GM18870 (cell line): ENCODE measurements around the gene SMNDC1.
A peak's percentile ranks its signal among the peaks of the same experiment; 100 is the strongest.
"Not testable (repeated sequence)": the region's sequence is repeated elsewhere in the genome, so short reads cannot be mapped to it uniquely, and the experiment has no call there.

Experiments used
- ATAC-seq: cut with Tn5 transposase; IDR thresholded peaks from one replicate; pipeline ENCODE4 v1.9.1; 2021; ENCODE audit warnings: moderate library complexity; ENCODE audit not compliant: unreplicated experiment

The SMNDC1 gene

DNA sequence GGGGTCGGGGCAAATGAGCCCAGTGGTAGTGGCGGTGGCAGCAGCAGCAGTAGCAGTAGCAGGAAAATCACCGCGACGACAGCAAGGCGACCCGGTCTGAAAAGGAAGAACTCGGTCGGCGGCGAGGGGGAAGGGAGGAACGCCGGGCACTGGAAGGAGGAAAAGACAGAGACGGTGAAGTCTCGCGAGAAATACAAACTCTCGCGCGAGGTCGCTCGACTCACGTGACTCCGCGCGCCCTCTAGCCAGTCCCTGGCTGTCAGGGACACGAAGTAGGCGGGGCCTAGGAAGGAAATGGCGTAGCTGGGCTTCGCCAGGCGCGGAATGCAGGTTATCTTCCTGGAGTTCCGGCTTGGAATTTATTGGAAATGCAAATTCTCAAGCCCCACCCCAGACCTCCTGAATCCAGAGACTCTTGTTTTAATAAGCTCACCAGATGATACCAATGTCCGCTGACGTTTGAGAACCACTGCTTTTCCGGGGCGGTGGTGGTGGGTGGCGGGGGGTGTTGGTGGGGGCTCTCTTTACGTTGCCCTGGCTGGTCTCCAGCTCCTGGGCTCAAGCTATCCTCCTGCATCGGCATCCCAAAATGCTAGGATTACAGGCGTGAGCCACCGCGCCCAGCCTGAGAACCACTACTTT is at the start of gene SMNDC1:
SMNDC1 (minus strand) TSS at position 141 of the 642 bp plus-strand sequence. CDS start 1,333 bp downstream, outside the sequence.
- ATAC-seq: peak; percentile 92

DNA sequence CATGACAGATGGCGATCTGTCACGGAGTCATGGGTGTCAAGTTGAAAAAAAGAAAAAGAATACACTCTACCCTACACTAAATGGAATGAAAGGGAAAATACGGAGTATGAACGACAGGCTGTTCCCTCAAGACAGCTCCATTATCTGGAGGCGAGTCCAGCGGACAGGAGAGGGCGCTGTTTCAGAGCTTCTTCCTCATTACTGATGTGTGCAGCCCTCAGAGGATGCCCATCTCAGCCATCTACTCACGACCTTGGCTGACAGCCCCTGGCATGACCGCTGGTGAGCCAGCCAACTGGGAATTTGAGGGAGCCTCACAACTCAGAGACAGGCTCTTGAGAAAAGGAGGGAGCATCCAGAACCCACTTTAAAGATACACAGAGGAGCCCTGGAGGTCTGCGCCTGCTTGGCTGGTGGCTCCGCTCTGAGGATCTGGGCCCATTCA is 49.6 kb upstream of the SMNDC1 start:
- ATAC-seq: no peak

DNA sequence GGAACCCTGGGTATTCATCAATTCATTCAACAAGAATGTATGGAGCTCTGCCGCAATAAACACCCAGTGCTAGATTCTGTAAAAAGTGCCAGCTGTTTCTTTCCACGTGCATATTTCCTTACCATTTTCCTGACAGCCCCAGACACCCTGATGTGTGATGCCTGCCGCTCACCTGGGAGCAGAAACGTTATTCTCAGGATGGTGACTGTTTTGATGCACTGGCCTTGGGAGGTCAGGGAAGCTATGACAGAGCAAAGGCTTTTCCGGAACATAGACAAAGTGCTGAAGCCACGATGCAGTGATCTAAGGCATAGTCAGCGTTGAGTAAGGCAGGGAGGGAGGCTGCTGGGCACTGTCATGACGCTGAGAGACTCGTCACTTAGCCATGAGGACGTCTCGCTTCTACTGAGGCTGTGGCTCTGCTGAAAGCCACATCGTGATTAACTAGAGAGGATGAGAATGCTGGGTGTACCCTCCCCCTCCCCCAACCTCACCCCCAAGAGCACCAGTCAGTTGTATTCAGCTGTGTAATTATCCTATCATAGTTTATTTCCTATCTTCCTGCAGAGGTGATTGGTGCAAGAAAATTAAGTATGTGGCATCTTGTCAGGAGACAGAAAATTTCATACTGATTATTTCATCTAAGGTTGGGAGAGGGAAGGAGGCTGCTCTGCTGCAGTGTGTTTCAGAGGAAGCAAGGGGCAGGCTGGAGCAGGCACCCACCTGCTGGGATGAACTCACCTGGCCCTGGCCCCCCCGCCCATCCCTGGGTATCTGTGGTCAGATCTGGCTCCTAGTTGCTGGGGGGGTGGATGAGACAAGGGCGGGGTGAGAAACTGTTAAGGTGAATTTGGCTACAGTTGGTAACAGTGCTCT is 48.8 kb upstream of the SMNDC1 start:
- ATAC-seq: no peak

DNA sequence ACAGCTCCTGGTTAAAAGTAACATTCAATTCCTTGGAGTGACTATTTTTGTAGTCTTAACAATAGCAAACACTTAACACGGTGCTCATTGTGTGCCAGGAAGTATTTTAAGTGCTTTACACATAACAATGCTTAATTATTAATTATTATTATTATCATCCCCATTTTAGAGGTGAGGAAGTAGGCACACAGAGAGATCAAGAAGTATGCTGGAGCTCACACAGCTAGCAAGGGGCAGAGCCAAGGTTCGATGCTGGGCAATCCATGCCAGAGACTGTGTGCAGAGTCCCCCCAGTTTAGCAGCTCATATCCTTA is 48.2 kb upstream of the SMNDC1 start:
- no peak for ATAC-seq

DNA sequence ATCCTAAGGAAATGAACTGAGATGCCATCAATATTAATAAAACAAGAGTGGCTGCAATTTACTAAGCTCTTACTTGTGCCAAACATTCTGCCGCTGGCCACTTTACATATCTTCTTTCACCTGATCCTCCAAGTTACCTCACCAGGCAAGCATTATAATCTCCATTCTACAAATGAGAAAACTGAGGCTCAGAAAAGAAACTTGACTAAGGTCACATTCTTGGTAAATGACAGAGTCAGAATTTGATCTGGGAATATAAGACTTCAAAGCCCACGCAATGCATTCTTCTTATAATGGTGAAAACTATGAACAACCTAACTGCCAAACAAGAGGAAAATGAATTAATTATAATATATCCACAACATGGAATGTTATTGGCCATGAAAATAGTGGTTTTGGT is 46.1 kb upstream of the SMNDC1 start:
- ATAC-seq: no peak

DNA sequence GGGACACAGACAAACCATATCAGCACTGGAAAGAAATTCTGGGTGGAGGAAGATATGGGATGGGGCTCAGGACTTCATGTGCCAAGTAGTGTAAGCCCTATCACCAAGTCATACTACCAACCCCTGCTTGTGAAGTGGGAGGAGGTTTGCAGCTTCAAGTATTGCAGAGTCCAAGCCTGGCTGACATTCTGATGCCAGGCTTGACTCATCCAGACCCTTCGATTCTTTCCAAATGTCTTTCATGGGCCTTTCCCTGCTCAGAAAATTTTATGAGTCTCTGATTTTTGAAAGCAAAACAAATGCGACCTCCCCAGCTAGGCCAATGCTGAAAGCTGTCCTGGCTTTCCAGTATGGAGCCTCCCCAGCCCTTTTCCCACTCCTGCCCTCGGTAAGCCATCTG is 45.1 kb upstream of the SMNDC1 start:
- ATAC-seq: no peak

DNA sequence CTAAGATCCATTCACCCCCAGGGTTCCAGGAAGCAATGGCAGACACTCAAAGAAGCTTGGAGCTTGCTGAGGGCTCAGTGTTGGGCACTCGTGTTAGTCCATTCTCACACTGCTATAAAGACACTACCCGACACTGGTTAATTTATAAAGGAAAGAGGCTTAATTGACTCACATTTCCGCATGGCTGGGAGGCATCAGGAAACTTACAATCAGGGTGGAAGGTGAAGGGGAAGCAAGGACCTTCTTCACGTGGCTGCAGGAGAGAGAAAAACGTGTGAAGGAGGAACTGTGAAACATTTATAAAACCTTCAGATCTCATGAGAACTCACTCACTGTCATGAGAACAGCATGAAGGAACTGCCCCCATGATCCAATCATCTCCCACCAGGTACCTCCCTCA is 44.7 kb upstream of the SMNDC1 start:
- ATAC-seq: no peak

DNA sequence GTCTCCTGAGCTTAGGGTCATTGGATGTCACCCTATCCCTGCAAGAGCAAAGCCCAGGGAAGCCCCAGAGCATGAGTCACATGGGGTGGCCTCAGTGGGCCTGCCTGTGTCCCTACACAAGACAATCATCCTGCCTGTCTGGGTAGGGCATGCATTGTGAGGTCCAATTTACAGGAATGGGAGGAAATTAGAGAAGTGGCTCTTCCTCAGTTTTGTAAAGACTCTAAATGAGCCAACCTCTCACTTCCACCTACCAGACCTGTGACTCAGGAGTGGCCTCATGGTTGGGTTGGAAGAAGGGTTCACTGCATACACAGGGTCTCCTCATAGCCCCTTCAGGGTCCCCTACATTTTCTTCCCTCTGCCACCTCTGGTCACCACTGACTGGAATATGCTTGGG is 43.6 kb upstream of the SMNDC1 start:
- no peak for ATAC-seq

DNA sequence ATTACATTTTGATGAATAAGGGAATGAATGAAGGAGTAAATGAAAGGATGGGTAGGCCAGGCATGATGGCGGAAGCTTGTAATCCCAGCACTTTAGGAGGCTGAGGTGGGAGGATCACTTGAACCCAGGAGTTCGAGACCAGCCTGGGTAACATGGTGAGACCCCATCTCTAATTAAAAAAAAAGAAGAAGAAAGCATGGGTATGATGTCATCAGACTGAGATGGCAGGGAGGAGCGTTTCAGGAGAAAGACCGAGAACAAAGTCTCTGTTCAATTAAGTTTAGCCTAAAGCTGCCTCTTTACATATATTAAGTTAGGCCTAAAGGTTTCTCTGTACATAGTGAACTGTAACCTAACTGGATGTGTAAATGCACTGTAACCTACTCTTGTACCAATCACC is 42.2 kb upstream of the SMNDC1 start:
- ATAC-seq: no peak

DNA sequence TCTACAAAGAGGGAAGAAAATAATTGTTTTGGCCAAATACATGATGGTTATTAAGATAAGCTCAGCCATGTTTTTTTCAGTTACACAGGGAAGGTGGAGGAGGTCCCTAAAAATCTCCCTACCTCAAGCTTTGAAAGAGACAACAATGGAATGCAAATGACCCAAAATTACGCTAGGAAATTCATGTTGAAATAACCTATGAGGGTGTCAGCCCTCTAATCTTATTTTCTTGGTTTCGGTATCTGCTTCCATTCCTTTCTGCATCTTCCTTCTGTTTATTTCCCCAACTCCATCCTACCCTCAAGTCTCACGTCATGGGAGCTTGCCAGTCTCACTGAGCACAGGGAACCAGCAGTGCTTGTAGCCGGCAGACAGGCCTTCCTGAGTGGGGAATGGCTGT is 40.6 kb upstream of the SMNDC1 start:
- ATAC-seq: no peak

DNA sequence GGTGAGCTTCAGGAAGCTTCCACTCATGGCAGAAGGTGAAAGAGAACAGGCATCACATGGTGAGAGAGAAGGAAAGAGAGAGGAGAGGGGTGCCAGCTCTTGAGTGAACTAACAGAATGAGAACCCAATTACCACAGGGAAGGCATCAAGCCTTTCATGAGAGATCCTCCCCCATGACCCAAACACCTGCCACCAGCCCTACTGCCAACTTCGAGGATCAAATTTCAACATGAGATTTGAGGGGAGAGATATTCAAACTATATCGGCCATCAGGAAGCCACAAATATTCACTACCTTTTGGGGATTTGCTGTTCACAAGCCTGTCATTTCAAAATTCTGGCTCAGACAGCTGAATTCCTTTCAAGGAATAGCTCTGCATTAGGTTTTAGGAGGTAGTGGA is 39.9 kb upstream of the SMNDC1 start:
- ATAC-seq: no peak

DNA sequence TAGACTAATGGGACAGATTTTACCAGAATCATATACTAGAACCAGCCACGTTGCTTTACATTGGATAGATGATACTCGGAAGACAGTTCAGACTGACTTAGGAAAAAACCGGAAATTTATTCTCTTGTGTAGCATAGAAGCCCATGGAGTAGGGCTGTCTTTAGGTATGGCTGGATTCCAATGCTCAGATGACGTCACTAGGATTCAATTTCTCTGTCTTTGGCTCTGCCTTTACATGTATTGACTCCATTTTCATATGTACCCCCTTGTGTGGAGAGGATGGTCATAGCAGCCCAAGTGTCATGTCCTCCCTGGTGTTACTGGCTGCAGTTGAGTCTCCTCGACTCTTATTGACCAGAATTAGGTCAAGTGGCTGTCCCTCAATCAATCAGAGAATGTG is 39.2 kb upstream of the SMNDC1 start:
- no peak for ATAC-seq

DNA sequence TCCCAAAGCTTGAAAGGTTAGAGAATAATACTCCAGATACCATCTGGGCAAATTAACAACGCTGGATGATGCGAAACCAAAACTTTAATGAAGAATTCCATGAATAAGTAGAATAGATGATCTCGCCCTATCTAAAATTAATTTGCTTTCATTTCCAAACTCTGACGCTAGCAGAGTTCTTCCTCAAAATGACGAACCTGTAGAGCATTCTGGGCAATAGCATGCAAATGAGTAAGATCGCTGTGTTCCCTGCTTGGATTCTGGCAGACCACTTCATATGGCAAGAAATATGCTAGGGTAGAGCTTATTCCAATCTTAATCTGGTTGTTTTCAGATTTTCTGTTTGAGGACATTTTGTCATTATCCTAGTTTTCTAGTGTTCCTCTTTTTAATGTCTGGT is 36.1 kb upstream of the SMNDC1 start:
- ATAC-seq: no peak

DNA sequence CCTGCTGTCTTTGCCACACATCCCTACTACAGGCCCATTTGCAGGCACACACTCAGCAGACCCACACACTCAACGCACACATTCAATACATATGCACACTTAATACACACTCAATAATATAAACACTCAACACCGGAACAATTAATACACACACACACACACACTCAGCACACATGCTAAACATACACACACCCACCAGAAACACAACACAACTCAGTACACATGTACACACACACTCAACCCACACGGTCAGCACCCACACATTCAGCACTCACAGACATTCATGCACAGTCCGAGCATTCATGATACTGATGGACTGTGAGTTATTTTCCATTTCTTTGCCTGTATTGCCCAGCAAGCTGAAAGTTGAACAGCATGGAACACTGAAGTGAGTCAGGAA is 35.4 kb upstream of the SMNDC1 start:
- no peak for ATAC-seq

DNA sequence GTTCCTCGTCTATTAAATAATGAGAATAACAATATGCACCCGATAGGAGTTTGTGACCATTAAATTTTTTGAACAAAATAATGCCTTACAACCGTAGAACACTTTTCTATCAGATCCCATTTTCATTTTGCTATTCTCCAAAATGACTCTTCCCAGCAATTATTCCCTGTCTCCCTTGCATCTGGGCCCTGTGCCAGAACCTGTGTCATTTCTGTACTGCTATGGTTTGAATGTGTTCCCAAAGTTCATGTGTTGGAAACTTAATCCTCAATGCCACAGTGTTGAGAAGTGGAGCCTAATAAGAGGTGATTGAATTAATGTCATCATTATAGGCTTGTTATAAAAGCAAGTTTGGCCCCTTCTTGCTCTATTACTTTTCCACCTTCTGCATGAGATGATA is 33.2 kb upstream of the SMNDC1 start:
- ATAC-seq: no peak

DNA sequence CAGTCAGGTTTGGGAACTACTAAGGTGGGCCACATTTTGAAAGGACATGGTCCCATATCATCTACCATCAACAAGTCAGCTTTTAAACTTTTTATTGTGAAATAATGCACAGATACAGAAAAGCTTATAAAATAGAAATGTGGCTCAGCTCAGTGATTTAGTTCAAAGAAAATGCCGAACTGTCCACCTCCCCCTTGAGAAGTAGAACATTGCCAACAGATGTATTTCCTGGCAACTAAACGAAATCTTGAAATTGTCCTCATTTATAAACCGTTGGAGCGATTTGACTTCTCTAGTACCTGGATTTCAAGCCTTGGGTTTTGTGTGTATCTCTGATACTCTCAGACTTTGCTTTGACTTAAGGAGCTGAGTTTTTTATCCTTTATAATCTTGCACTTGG is 32.7 kb upstream of the SMNDC1 start:
- no peak for ATAC-seq

DNA sequence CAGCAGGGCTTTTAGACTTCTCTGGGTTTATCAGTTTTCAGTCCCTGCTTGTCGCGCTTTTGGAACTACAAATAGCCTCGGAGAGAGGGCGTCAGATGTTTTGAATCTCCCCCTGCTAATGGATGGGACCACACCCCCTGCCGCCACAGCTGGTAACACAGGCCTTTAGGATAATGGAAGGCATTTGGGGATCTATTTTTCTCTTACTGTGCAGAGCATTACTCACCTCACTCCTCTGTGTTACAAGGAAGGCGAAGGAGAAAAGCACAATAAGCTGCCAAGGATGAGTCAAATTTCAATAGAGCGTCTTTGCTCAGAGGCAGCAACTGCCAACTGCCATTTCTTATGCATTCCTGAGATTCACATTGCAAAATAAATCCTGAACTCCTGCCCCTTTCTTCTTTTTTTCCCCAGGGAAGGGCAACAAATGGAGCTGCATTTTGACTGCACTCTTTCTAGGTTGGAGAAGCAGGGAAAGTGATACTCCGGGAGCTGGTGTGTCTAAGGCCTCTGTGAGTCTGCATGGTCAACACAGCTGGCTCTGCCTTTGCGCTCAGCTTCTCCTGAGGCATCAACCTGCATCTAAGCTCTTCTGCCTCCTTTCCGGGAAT is 31.5 kb upstream of the SMNDC1 start:
- no peak for ATAC-seq

DNA sequence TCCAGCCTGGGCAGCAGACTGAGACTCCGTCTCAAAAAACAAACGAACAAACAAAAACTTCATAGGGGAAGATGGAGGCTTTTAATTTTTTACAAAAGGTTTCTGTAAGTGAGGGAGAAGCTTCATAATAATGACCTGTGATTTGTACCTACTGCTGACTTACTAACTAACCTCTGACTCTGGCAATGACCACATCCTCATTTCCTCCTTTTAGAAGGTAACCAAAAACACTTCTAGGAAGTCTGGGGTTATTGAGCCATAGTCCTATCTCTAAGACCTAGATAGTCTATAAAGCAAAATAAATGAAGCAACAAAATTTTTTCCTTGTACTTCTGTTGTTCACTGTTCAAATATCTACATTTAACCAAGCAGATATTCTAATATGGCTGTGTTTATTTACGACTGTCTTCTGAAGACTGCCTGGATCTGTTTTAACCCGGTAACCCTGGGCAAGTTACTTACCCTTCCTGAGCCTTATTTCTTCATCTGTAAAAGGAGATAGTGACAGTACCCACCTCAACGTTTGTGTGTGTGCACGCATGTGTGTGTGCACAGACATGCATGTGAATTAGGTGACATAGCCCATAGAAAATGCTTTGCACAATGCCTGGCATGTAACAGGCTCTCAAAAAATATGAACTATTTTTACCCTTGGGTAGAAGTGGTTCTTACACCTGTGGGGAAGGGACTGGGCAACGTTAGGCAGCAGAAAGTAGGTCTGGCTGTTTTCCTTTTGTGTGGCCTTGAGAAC is 30.8 kb upstream of the SMNDC1 start:
- ATAC-seq: no peak

DNA sequence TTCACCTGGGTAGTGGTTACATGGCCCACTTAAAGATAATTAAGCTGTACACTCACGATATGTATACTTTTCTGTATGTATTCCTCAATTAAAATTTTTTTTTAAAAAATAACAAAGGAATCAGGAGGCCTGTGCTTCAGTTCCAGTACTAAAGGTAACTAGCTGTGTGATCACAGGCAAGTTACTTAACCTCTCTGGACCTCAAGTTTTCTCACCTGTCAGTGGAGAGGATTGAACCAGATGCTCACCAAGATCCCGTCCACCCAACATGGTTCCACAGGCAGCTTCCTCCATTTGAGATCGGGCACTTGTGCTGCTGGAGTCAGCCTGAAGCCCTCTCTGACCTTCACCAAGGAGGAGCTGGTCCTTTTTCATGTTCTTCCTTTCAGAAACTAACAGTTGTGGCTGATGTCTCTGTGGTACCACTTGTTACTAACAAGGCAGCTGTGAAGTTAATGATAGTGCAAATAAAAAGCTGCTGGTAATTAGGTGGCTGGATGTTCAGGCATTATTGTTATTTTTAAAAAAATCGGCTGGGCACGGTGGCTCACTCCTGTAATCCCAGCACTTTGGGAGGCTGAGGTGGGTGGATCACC is 29.4 kb upstream of the SMNDC1 start:
- no peak for ATAC-seq

DNA sequence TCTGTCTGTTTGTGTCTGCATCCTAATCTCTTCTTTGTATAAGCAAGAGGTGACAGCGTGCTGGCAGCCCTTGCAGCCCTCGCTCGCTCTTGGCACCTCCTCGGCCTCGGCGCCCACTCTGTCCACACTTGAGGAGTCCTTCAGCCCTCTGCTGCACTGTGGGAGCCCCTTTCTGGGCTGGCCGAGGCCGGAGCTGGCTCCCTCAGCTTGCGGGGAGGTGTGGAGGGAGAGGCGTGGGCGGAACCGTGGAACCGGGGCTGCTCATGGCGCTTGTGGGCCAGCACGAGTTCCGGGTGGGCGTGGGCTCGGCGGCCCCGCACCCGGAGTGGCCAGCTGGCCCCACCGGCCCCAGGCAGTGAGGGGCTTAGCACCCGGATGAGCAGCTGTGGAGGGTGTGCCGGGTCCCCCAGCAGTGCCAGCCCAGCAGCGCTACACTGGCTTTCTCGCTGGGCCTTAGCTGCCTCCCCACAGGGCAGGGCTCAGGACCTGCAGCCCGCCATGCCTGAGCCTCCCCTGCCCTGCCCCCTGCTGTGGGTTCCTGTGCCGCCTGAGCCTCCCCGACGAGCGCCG is 26.6 kb upstream of the SMNDC1 start:
- ATAC-seq: not testable (repeated sequence)

DNA sequence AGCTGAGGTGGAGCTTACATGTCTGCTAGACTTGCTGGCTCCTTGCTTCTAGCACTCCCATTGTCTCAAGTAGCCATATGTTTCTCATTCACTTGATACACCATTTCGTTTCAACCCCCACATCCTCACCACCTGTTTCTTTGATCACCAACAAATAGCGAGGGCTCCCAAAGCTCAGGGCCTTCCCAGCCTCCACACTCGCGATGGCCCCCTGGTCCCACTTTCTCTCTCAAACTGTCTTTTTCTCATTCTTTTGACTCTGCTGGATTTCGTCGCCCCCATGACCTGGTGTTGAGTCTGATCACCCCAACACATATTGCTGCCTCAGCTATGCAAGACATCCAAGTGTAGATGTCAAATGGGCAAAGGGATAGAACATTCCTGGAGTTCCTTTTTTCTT is 26.0 kb upstream of the SMNDC1 start:
- ATAC-seq: no peak
